HEK293 (cell line): ENCODE results near the gene UQCC2.

Experiments used
- CTCF ChIA-PET: fragments of 350-600 bp; formaldehyde crosslinking; extraction: SDS; loops from one replicate; lab custom pipeline; 2021; ENCODE audit warnings: antibody characterized with exemption; lab: Yijun Ruan, JAX
- POLR2A ChIA-PET: fragments of 300-600 bp; formaldehyde crosslinking; extraction: SDS; loops from one replicate; lab custom pipeline; 2020; ENCODE audit warnings: antibody characterized with exemption, inconsistent platforms; lab: Yijun Ruan, JAX
- H3K27ac ChIP-seq: fragments of 200-500 bp; sonication (Bioruptor generic); 2 replicates; pipeline ENCODE4 v1.5.1; 2014; ENCODE audit warnings: low read depth, low read length, control low read depth, inconsistent platforms; ENCODE audit errors: extremely low read depth
- H3K36me3 ChIP-seq, 2 experiments: fragments of 200-500 bp in 1 of 2; sonication (Bioruptor generic) in 1 of 2; 1 replicate in 1 of 2; 2 replicates in 1 of 2; pipeline ENCODE4 v1.5.1; 2014 to 2017; ENCODE audit warnings: inconsistent platforms in 2 of 2, low read length in 2 of 2; ENCODE audit not compliant: control insufficient read depth in 2 of 2, insufficient read depth in 1 of 2
- H3K4me1 ChIP-seq: fragments of 200-500 bp; sonication (Bioruptor generic); 2 replicates; pipeline ENCODE4 v1.5.1; 2014; ENCODE audit warnings: mild to moderate bottlenecking, low read length, inconsistent platforms; ENCODE audit not compliant: control insufficient read depth, insufficient read depth
- H3K4me3 ChIP-seq: 2 replicates; pipeline ENCODE4 v1.5.1; 2011; ENCODE audit warnings: low read depth, mild to moderate bottlenecking, control low read depth, low read length, moderate library complexity
- H3K9me3 ChIP-seq: fragments of 200-500 bp; sonication (Bioruptor generic); 2 replicates; pipeline ENCODE4 v1.5.1; 2014; ENCODE audit warnings: low read depth, low read length, inconsistent platforms; ENCODE audit not compliant: control insufficient read depth, insufficient read depth
- ATF2 ChIP-seq: fragments of 450-650 bp; formaldehyde crosslinking; IDR thresholded peaks from 2 replicates; pipeline ENCODE4 v1.5.1; 2016; ENCODE audit warnings: missing biosample characterization, missing genetic modification characterization, low read depth
- KLF9 ChIP-seq: fragments of 450-650 bp; formaldehyde crosslinking; IDR thresholded peaks from 2 replicates; pipeline ENCODE4 v1.5.1; 2016; ENCODE audit warnings: missing biosample characterization, missing genetic modification characterization, low read depth
- SCRT2 ChIP-seq: fragments of 450-650 bp; formaldehyde crosslinking; IDR thresholded peaks from 2 replicates; pipeline ENCODE4 v1.5.1; 2016; ENCODE audit warnings: missing biosample characterization, missing genetic modification characterization
- YY2 ChIP-seq: fragments of 450-650 bp; formaldehyde crosslinking; IDR thresholded peaks from 2 replicates; pipeline ENCODE4 v1.5.1; 2016; ENCODE audit warnings: missing biosample characterization, missing genetic modification characterization
- ZEB2 ChIP-seq: fragments of 450-650 bp; formaldehyde crosslinking; IDR thresholded peaks from 2 replicates; pipeline ENCODE4 v1.5.1; 2016; ENCODE audit warnings: missing biosample characterization, missing genetic modification characterization
- ZNF114 ChIP-seq: fragments of 450-650 bp; formaldehyde crosslinking; IDR thresholded peaks from 2 replicates; pipeline ENCODE4 v1.5.0; 2017; ENCODE audit warnings: missing biosample characterization, missing genetic modification characterization
- ZNF133 ChIP-seq: fragments of 450-650 bp; formaldehyde crosslinking; IDR thresholded peaks from 2 replicates; pipeline ENCODE4 v1.5.1; 2016; ENCODE audit warnings: missing biosample characterization, missing genetic modification characterization
- ZNF169 ChIP-seq: fragments of 450-650 bp; formaldehyde crosslinking; IDR thresholded peaks from 2 replicates; pipeline ENCODE4 v1.5.1; 2016; ENCODE audit warnings: missing biosample characterization, missing genetic modification characterization
- ZNF223 ChIP-seq: fragments of 450-650 bp; formaldehyde crosslinking; IDR thresholded peaks from 2 replicates; pipeline ENCODE4 v1.5.1; 2016; ENCODE audit warnings: missing biosample characterization, missing genetic modification characterization
- ZNF24 ChIP-seq: fragments of 450-650 bp; formaldehyde crosslinking; IDR thresholded peaks from 2 replicates; pipeline ENCODE4 v1.5.1; 2016; ENCODE audit warnings: missing biosample characterization, missing genetic modification characterization
- ZNF324 ChIP-seq: fragments of 450-650 bp; formaldehyde crosslinking; IDR thresholded peaks from 2 replicates; pipeline ENCODE4 v1.5.1; 2016; ENCODE audit warnings: missing biosample characterization, missing genetic modification characterization
- ZNF449 ChIP-seq: fragments of 450-650 bp; formaldehyde crosslinking; IDR thresholded peaks from 2 replicates; pipeline ENCODE4 v1.5.1; 2017; ENCODE audit warnings: missing biosample characterization, mild to moderate bottlenecking, missing genetic modification characterization, moderate library complexity
- ZNF600 ChIP-seq: fragments of 450-650 bp; formaldehyde crosslinking; IDR thresholded peaks from 2 replicates; pipeline ENCODE4 v1.5.1; 2016; ENCODE audit warnings: missing biosample characterization, missing genetic modification characterization
- ZNF624 ChIP-seq: fragments of 450-650 bp; formaldehyde crosslinking; IDR thresholded peaks from 2 replicates; pipeline ENCODE4 v1.5.1; 2017; ENCODE audit warnings: missing biosample characterization, missing genetic modification characterization
- ZNF747 ChIP-seq: fragments of 450-650 bp; formaldehyde crosslinking; IDR thresholded peaks from 2 replicates; pipeline ENCODE4 v1.5.1; 2016; ENCODE audit warnings: missing biosample characterization, missing genetic modification characterization
- ZNF776 ChIP-seq: fragments of 450-650 bp; formaldehyde crosslinking; IDR thresholded peaks from 2 replicates; pipeline ENCODE4 v1.5.0; 2017; ENCODE audit warnings: missing biosample characterization, missing genetic modification characterization, borderline replicate concordance
- ZNF791 ChIP-seq: fragments of 450-650 bp; formaldehyde crosslinking; IDR thresholded peaks from 2 replicates; pipeline ENCODE4 v1.5.1; 2016; ENCODE audit warnings: missing biosample characterization, missing genetic modification characterization
- TF ChIP-seq, protein P1 (sequence below): IDR thresholded peaks from 2 replicates; pipeline ENCODE4 v1.6.1; 2011; ENCODE audit warnings: mild to moderate bottlenecking, low read depth, low read length, borderline replicate concordance

Gene UQCC2

GRCh38 chr6:33717934-33718455 is 6.5 kb upstream of the UQCC2 start:
- TF ChIP-seq KLF9 (tag by site-specific recombination) (no peak), SCRT2 (no peak), ZNF449 (tag by site-specific recombination) (no peak), ZNF114 (tag by site-specific recombination) (no peak), ATF2 (tag by site-specific recombination) (no peak), ZNF600 (no peak), ZNF24 (tag by site-specific recombination) (no peak), ZNF776 (tag by site-specific recombination) (no peak), ZEB2 (tag by site-specific recombination) (no peak), ZNF133 (no peak), YY2 (tag by site-specific recombination) (no peak)
- TF ChIP-seq, protein P1, sequence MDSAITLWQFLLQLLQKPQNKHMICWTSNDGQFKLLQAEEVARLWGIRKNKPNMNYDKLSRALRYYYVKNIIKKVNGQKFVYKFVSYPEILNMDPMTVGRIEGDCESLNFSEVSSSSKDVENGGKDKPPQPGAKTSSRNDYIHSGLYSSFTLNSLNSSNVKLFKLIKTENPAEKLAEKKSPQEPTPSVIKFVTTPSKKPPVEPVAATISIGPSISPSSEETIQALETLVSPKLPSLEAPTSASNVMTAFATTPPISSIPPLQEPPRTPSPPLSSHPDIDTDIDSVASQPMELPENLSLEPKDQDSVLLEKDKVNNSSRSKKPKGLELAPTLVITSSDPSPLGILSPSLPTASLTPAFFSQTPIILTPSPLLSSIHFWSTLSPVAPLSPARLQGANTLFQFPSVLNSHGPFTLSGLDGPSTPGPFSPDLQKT, result no peak
- H3K4me3 ChIP-seq, result no peak overlapping the region
- H3K27ac ChIP-seq, result no peak overlapping the region
- CTCF ChIA-PET, result interaction anchor here (0.5 to 1.6 kb wide), 2 partner anchors 17 to 91 kb away, joined by 3 to 10 read pairs; no protein-coding TSS in a partner anchor
- H3K4me1 ChIP-seq, result no peaks in the 10 kb centered on the region
- POLR2A ChIA-PET, result interaction anchor here (0.6 kb wide), 1 partner anchor 297 kb away, joined by 3 read pairs; no protein-coding TSS in a partner anchor
- H3K36me3 ChIP-seq, result no peaks in the 10 kb centered on the region
- no peaks in the 10 kb centered on the region for H3K9me3 ChIP-seq

DNA sequence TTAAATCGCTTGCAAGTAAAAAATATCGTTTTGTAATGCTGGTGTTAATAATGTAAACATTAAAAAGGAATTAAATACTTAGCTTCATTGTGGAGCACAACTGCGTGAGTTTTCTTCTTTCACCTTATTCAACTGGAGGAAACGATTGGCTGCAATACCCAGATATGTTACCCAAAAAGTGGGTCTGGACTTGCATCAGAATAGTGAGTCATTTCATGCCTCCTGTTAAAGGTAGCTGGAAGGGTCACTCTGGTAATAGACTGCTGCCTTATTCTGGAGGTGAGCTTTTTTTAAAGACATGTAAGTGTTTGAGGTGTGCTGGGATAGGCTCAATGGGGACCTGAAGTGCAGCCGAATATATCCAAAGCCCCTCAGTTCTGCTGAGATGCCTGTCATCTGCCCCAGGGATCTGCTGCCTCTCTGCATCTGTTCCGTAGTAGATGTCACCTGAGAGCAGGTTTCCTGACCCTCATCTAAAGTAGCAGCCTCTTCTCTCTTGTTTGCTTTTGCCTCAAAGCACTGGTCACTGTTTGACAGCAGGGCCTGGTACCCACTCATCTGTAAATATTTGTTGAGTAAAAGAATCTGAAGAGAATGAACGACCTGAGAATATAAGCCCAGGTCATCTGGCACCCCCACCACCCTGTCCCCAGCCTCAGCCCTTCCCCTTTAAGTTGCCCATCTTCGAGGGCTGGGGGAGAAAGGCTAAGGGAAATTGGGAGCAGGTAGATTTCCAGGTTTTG is 5.6 kb upstream of the UQCC2 start:
- TF ChIP-seq ZNF747 (tag by site-specific recombination), result no peak
- TF ChIP-seq ZNF324 (tag by site-specific recombination), result no peak
- no peak for TF ChIP-seq ZNF624
- TF ChIP-seq ZNF169 (tag by site-specific recombination), result no peak
- TF ChIP-seq ZNF791 (tag by site-specific recombination), result no peak
- no peak for TF ChIP-seq ZNF24 (tag by site-specific recombination)
- no peak for TF ChIP-seq ZNF223 (tag by site-specific recombination)
- ChIA-PET CTCF (interaction anchor here (0.8 to 1.6 kb wide), 3 partner anchors 16 to 51 kb away, joined by 4 to 10 read pairs (median 5); no protein-coding TSS in a partner anchor), POLR2A (interaction anchor here (0.6 to 1.5 kb wide), 3 partner anchors 62 to 399 kb away, joined by 3 to 6 read pairs (median 4); partner anchors contain the start of gene ZBTB22)
- Histone ChIP-seq H3K4me3 (no peak overlapping the region), H3K9me3 (no peaks in the 10 kb centered on the region), H3K36me3 (no peaks in the 10 kb centered on the region), H3K27ac (no peak overlapping the region), H3K4me1 (peaks cover under 1% of the 10 kb centered on the region; the same call in 1 of the 2 replicates)
